HFF-Myc (cell line): Measurements from ENCODE around the gene LCP1.
A peak's percentile ranks its signal among the peaks of the same experiment; 100 is the strongest.

Experiments
- DNase-seq: peaks from one replicate; pipeline ENCODE4 v3.0.0-alpha.2; 2011; ENCODE audit warnings: low read depth; ENCODE audit errors: extremely low read depth
- H3K4me3 ChIP-seq: replicated peaks from 2 replicates; pipeline ENCODE4 v1.5.1; 2011; ENCODE audit warnings: low read depth, mild to moderate bottlenecking, control low read depth, low read length
- TF ChIP-seq, protein P1 (sequence below): IDR thresholded peaks from 2 replicates; pipeline ENCODE4 v1.5.1; 2012; ENCODE audit warnings: mild to moderate bottlenecking, low read depth, low read length, control low read depth; ENCODE audit errors: missing control alignments

LCP1 gene

DNA sequence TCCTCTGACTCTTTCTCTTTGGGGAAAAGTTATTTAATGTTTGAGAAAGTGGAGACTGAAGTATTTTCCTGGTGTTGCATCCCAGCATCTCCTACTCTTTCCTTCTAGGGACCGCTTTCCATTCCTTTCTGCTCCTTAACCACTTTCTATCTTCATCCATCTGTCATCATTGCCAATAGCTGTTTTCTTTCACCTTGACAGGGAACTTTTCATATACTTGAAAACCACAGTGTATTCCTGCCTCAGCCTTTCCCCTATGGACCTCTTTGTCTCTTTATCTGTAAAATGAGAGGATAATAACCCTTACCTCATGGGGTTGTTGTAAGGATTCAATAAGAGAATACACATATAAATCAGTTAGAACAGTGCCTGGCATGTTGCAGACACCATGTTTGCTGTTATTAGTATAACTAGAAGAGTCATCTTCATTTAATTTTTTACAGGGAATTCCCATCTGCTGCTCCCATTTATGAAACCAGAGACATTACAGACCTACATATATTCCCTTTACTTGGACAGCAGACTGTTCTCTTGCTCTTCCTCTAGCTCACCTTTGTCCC, 31.8 kb downstream of the LCP1 start:
- TF ChIP-seq, protein P1, sequence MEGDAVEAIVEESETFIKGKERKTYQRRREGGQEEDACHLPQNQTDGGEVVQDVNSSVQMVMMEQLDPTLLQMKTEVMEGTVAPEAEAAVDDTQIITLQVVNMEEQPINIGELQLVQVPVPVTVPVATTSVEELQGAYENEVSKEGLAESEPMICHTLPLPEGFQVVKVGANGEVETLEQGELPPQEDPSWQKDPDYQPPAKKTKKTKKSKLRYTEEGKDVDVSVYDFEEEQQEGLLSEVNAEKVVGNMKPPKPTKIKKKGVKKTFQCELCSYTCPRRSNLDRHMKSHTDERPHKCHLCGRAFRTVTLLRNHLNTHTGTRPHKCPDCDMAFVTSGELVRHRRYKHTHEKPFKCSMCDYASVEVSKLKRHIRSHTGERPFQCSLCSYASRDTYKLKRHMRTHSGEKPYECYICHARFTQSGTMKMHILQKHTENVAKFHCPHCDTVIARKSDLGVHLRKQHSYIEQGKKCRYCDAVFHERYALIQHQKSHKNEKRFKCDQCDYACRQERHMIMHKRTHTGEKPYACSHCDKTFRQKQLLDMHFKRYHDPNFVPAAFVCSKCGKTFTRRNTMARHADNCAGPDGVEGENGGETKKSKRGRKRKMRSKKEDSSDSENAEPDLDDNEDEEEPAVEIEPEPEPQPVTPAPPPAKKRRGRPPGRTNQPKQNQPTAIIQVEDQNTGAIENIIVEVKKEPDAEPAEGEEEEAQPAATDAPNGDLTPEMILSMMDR: no peak
- DNase-seq: no peak
- no peak overlapping the region for H3K4me3 ChIP-seq

DNA sequence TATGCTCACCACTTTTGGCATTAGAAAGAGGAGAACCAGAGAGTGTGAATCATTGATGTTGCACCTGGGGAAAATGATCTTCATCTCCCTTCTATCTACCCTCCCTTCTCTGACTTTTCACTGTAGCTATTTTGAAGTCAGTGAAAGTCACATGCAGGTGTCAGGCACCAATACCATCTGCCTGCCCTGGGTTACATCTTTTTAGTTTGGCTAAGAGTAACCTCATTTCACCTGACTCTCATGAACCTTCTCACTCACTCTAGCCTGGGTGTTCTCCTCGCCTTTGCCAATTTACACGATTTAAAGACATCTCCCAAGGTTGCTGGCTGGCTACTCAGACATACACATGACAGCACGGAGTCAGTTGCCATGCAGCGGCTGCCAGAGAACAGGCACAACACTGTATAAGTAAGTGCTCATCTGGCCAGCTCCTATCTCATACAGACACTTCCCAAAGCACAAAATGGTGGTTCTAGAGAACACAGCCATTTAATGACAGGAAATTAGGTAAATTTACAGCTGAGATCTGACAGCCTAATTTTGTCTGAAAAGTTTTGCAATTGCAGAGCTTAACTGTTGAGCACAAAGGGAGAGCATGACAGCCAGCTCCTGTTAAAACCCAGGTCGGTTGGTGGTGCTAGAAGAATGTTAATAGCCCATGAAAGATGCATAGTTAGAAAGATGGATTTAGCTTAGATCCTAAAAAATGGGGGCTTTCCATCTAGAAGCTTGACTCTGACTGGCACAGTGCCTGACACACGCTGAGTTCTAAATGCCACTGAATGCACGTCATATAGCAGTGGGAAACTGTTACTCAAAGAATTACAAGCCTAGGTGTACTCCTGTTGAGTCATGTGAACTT, 32.5 kb downstream of the LCP1 start:
- H3K4me3 ChIP-seq: no peak overlapping the region
- TF ChIP-seq, protein P1: no peak
- no peak for DNase-seq

DNA sequence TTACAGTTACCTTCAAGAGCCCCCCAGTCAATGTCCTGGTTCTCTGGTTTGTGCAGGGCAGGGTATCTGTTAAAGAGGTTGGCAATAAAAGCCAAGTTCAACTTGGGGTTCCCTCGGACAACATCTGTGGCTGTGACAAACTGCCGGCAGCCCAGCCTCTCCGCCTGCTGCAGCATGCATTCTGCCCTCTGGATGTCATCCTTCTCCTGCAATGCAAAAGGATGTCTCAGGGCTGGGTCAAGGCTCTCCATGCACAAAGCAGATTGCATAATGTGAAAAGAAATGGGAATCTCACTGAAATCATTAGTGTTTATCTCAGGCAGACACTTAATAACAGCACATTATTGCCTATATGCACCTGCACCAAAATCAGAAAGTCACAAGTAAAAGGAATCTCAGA, 35.1 kb downstream of the LCP1 start:
- no peak for DNase-seq
- TF ChIP-seq, protein P1: peak; percentile 19
- H3K4me3 ChIP-seq: no peak overlapping the region

DNA sequence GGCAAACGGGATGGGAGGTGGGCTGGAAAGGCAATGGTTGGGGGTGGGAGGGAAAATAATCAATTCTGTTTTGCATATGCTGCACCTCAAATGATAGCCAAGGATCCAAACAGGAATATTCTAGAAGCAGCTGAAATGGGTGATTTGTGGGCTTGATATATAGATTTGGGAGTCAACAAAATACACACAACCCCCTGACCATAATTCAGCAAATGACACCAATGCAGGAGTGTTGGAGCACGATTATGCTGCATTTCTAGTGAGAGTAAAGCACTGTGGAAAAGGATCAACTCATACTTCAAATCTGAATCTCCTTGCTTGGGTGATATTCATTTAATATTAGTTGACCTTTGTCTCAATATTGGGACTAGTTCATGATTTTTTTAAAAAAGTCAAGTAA, 36.0 kb downstream of the LCP1 start:
- TF ChIP-seq, protein P1: no peak
- DNase-seq: no peak

DNA sequence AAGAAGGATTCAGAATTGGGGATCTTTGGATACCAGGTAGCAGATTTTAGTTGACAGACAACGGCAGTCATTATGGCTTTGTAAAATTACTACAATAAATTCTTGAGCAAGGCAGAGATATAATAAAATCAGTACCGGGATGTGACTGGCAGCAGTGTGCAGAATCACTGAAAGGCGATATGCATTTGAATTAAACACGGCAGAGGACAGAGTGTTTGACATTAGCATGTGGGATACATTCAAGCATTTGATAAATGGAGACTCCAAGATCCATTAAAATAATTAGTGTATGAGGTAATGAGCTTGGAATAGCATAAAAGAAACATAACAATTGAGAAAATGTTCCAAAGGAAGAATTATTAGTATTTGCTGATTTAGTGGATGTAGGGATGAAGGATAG, 36.8 kb downstream of the LCP1 start:
- no peak for DNase-seq
- TF ChIP-seq, protein P1: no peak

More for the DNA sequence above, 36.0 kb downstream of the LCP1 start:
- H3K4me3 ChIP-seq: no peak overlapping the region

DNA sequence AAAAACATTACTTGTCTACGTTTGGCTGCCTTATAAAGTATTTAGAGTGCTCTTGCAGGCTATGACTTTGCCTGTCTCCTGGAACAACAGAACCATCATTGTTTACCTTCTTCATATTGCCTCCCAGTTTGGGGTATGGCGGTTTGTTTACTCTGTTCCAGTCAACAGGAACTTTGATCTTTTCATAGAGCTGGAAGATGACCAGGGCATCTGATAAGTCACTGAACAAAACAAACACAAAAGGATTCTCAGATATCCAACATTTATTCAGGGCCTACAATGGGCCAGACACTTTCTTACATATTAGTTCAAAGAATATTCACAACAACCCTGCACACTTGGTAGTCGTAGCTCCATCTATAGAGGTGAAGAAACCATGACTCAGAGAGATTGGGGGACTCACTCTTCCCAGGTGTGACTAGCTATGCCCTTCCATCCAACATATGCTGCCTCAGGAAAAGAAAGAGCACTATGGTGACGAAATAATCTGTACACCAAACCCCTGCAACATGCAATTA, 38.7 kb downstream of the LCP1 start:
- TF ChIP-seq, protein P1: no peak
- no peak for DNase-seq
- no peak overlapping the region for H3K4me3 ChIP-seq

More for the DNA sequence above, 36.8 kb downstream of the LCP1 start:
- no peak overlapping the region for H3K4me3 ChIP-seq
